Measurements from ENCODE around the gene ITGB3.

- TF ChIP-seq, protein P1, sequence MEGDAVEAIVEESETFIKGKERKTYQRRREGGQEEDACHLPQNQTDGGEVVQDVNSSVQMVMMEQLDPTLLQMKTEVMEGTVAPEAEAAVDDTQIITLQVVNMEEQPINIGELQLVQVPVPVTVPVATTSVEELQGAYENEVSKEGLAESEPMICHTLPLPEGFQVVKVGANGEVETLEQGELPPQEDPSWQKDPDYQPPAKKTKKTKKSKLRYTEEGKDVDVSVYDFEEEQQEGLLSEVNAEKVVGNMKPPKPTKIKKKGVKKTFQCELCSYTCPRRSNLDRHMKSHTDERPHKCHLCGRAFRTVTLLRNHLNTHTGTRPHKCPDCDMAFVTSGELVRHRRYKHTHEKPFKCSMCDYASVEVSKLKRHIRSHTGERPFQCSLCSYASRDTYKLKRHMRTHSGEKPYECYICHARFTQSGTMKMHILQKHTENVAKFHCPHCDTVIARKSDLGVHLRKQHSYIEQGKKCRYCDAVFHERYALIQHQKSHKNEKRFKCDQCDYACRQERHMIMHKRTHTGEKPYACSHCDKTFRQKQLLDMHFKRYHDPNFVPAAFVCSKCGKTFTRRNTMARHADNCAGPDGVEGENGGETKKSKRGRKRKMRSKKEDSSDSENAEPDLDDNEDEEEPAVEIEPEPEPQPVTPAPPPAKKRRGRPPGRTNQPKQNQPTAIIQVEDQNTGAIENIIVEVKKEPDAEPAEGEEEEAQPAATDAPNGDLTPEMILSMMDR (IDR thresholded peaks at IDR 0.05): no peak
- no peak for TF ChIP-seq POLR2A (IDR thresholded peaks at IDR 0.05)
Observed at GRCh38 chr17:47252209-47252608, 1.4 kb upstream of the ITGB3 start.

All from uterus (tissue), 2 donors.